SU-DHL-6 (cell line): Measurements from ENCODE around the gene EPM2AIP1.
A peak's percentile ranks its signal among the peaks of the same experiment; 100 is the strongest.

Experiments used
- H2AFZ ChIP-seq: fragments of 200-600 bp; sonication (generic); 2 replicates; pipeline ENCODE4 v1.6.1; 2014; ENCODE audit warnings: low read depth, mild to moderate bottlenecking, moderate library complexity, mixed read lengths, antibody characterized with exemption, low read length; ENCODE audit not compliant: severe bottlenecking
- H3F3A ChIP-seq: fragments of 200-600 bp; shearing (Covaris generic); 2 replicates; pipeline ENCODE4 v1.6.0; 2016; ENCODE audit warnings: antibody characterized with exemption, mild to moderate bottlenecking; ENCODE audit not compliant: insufficient read depth
- H3K27ac ChIP-seq: fragments of 200-600 bp; sonication (generic); 2 replicates; pipeline ENCODE4 v1.5.1; 2016; ENCODE audit warnings: low read depth, mild to moderate bottlenecking, low read length, moderate library complexity, mixed read lengths
- H3K27me3 ChIP-seq: fragments of 200-600 bp; sonication (generic), shearing (Covaris generic); 2 replicates; pipeline ENCODE4 v1.6.0; 2014; ENCODE audit warnings: mild to moderate bottlenecking, low read length
- H3K36me3 ChIP-seq: fragments of 200-600 bp; sonication (generic); 2 replicates; pipeline ENCODE4 v1.6.1; 2014; ENCODE audit warnings: mild to moderate bottlenecking, low read length, mixed read lengths
- H3K4me2 ChIP-seq: fragments of 300-600, 200-600 bp; shearing (Covaris generic), sonication (generic); 2 replicates; pipeline ENCODE4 v1.6.0; 2014; ENCODE audit warnings: low read length, low read depth, mild to moderate bottlenecking; ENCODE audit not compliant: poor library complexity, severe bottlenecking
- H3K4me3 ChIP-seq: fragments of 200-600 bp; sonication (generic); 2 replicates; pipeline ENCODE4 v1.5.1; 2014; ENCODE audit warnings: antibody characterized with exemption, low read length, mild to moderate bottlenecking, mixed read lengths; ENCODE audit not compliant: insufficient read depth, poor library complexity, severe bottlenecking
- H3K79me2 ChIP-seq: fragments of 200-600 bp; sonication (generic); 2 replicates; pipeline ENCODE4 v1.6.1; 2014; ENCODE audit warnings: mild to moderate bottlenecking, low read length, moderate library complexity; ENCODE audit not compliant: insufficient read depth
- H3K9ac ChIP-seq: fragments of 200-600 bp; sonication (generic); 2 replicates; pipeline ENCODE4 v1.7.0; 2014; ENCODE audit warnings: mild to moderate bottlenecking, low read length
- H3K9me2 ChIP-seq: fragments of 200-600 bp; sonication (generic); replicated peaks from 2 replicates; pipeline ENCODE4 v1.6.1; 2014; ENCODE audit warnings: low read length; ENCODE audit not compliant: insufficient read depth
- H3K9me3 ChIP-seq: fragments of 200-600 bp; sonication (generic); 2 replicates; pipeline ENCODE4 v1.6.1; 2014; ENCODE audit warnings: low read length, mixed read lengths; ENCODE audit not compliant: insufficient read depth
- H4K20me1 ChIP-seq: fragments of 200-600 bp; sonication (generic); 2 replicates; pipeline ENCODE4 v1.6.1; 2014; ENCODE audit warnings: low read depth, mild to moderate bottlenecking, antibody characterized with exemption, low read length, moderate library complexity, mixed read lengths
- CTCF ChIP-seq: fragments of 200-600 bp; sonication (generic); IDR thresholded peaks from one replicate; pipeline ENCODE4 v1.5.1; 2017; ENCODE audit warnings: antibody characterized with exemption, mild to moderate bottlenecking, low read length, moderate library complexity; ENCODE audit not compliant: insufficient read depth, poor library complexity, severe bottlenecking
- EZH2phosphoT487 ChIP-seq: fragments of 200-600 bp; sonication (generic), shearing (Covaris generic); conservative IDR thresholded peaks from 2 replicates; pipeline ENCODE4 v1.6.1; 2018; ENCODE audit warnings: mild to moderate bottlenecking, antibody characterized with exemption, low read length, moderate library complexity, mixed read lengths

Gene EPM2AIP1

GRCh38 chr3:36944641-36945270 is 48.2 kb downstream of the EPM2AIP1 start, which contains the start of gene TRANK1:
TRANK1 (minus strand) TSS chr3:36945054; CDS start chr3:36944809, 245 bp downstream.
- TF ChIP-seq EZH2phosphoT487, result no peak
- no peak for TF ChIP-seq CTCF
- Histone ChIP-seq H3K9me3 (peaks cover 10% of the 10 kb centered on the region; the same call in 1 of the 2 replicates), H3K79me2 (no peaks in the 10 kb centered on the region), H3K4me2 (peak within 1 kb of the TSS; percentile 52), H4K20me1 (no peaks in the 10 kb centered on the region), H3K4me3 (peak within 1 kb of the TSS; percentile 60), H3F3A (no peaks in the 10 kb centered on the region), H2AFZ (peak within 1 kb of the TSS; percentile 79), H3K9ac (peak within 1 kb of the TSS; percentile 59), H3K27ac (no peak within 1 kb of the TSS), H3K27me3 (no peaks in the 10 kb centered on the region), H3K9me2 (no peaks in the 10 kb centered on the region), H3K36me3 (no peaks in the 10 kb centered on the region)

GRCh38 chr3:36944012-36944640 is 48.8 kb downstream of the EPM2AIP1 start:
- no peaks in the 10 kb centered on the region for H4K20me1 ChIP-seq
- no peak for TF ChIP-seq CTCF
- no peak for TF ChIP-seq EZH2phosphoT487
- H3K27ac ChIP-seq, result no peak overlapping the region
- peak overlapping the region; percentile 52 for H3K4me2 ChIP-seq
- peaks cover 10% of the 10 kb centered on the region; the same call in 1 of the 2 replicates for H3K9me3 ChIP-seq
- H3K36me3 ChIP-seq, result no peaks in the 10 kb centered on the region
- no peaks in the 10 kb centered on the region for H3K27me3 ChIP-seq
- no peaks in the 10 kb centered on the region for H3K9me2 ChIP-seq
- no peaks in the 10 kb centered on the region for H3K79me2 ChIP-seq
- peak overlapping the region; percentile 60 for H3K4me3 ChIP-seq
- no peaks in the 10 kb centered on the region for H3F3A ChIP-seq
- peak overlapping the region; percentile 59 for H3K9ac ChIP-seq
- peak overlapping the region; percentile 79 for H2AFZ ChIP-seq

GRCh38 chr3:36943601-36944000 is 49.3 kb downstream of the EPM2AIP1 start:
- Histone ChIP-seq H3K9ac (no peak overlapping the region), H3K27ac (no peak overlapping the region), H3K79me2 (no peaks in the 10 kb centered on the region), H3K27me3 (no peaks in the 10 kb centered on the region), H2AFZ (no peak overlapping the region), H3K9me2 (no peaks in the 10 kb centered on the region), H3F3A (no peaks in the 10 kb centered on the region), H3K4me3 (no peak overlapping the region), H4K20me1 (no peaks in the 10 kb centered on the region), H3K36me3 (no peaks in the 10 kb centered on the region), H3K9me3 (peaks cover 10% of the 10 kb centered on the region; the same call in 1 of the 2 replicates), H3K4me2 (peak overlapping the region; percentile 52)
- TF ChIP-seq CTCF (no peak), EZH2phosphoT487 (no peak)
